Stimulated activated naive B cell treated with anti-CD40 and anti-IgM and Interleukin-4, amounts not matched to agents 10 μg/mL and 1 μg/mL and 100 μg/mL, for 72 hours (primary cell): ENCODE data around the gene CA7.
"Not testable (repeated sequence)": the region's sequence is repeated elsewhere in the genome, so short reads cannot be mapped to it uniquely, and the experiment has no call there.

Experiments
- ATAC-seq, 2 donors: fragments of 150-1000 bp; cut with Tn5 transposase; replicated peaks; 2 replicates each; pipeline ENCODE4 v1.10.0; 2021; ENCODE audit warnings: moderate library complexity in 1 of 2
- DNase-seq: peaks from one replicate; pipeline ENCODE4 v3.0.0; 2021
- H3K27ac Mint-ChIP-seq: one replicate; pipeline ENCODE4 v1.8.0; 2022; ENCODE audit warnings: mild to moderate bottlenecking, mixed read lengths
- H3K27me3 Mint-ChIP-seq, 2 donors: one replicate each; pipeline ENCODE4 v1.8.0; 2022; ENCODE audit warnings: mixed read lengths in 2 of 2
- H3K36me3 Mint-ChIP-seq, 2 donors: one replicate each; pipeline ENCODE4 v1.8.0; 2022; ENCODE audit warnings: mixed read lengths in 2 of 2, mild to moderate bottlenecking in 1 of 2
- H3K4me1 Mint-ChIP-seq, 2 donors: one replicate each; pipeline ENCODE4 v1.8.0; 2022; ENCODE audit warnings: mixed read lengths in 2 of 2, mild to moderate bottlenecking in 1 of 2
- H3K4me3 Mint-ChIP-seq, 2 donors: one replicate each; pipeline ENCODE4 v1.8.0; 2022; ENCODE audit warnings: mild to moderate bottlenecking in 2 of 2, mixed read lengths in 2 of 2, moderate library complexity in 1 of 2
- H3K9me3 Mint-ChIP-seq, 2 donors: one replicate each; pipeline ENCODE4 v1.8.0; 2022; ENCODE audit warnings: mixed read lengths in 2 of 2, mild to moderate bottlenecking in 1 of 2

CA7 gene

GRCh38 chr16:66851166-66851964, 7.2 kb downstream of the CA7 start:
- no peak overlapping the region for H3K27ac Mint-ChIP-seq
- ATAC-seq = no peak
- no peaks in the 10 kb centered on the region for H3K9me3 Mint-ChIP-seq
- no peak for DNase-seq
- no peak overlapping the region for H3K4me3 Mint-ChIP-seq
- H3K4me1 Mint-ChIP-seq = no peaks in the 10 kb centered on the region
- H3K36me3 Mint-ChIP-seq = no peaks in the 10 kb centered on the region
- H3K27me3 Mint-ChIP-seq = peaks cover 32 to 36% of the 10 kb centered on the region in 2 donors

GRCh38 chr16:66853261-66854139, 9.3 kb downstream of the CA7 start:
- peaks cover 20 to 21% of the 10 kb centered on the region in 2 donors for H3K27me3 Mint-ChIP-seq
- no peak for ATAC-seq
- no peak overlapping the region for H3K4me3 Mint-ChIP-seq
- no peaks in the 10 kb centered on the region for H3K9me3 Mint-ChIP-seq
- H3K27ac Mint-ChIP-seq = no peak overlapping the region
- no peak for DNase-seq
- peaks cover 0 to 2% of the 10 kb centered on the region in 2 donors for H3K4me1 Mint-ChIP-seq
- H3K36me3 Mint-ChIP-seq = no peaks in the 10 kb centered on the region

DNA sequence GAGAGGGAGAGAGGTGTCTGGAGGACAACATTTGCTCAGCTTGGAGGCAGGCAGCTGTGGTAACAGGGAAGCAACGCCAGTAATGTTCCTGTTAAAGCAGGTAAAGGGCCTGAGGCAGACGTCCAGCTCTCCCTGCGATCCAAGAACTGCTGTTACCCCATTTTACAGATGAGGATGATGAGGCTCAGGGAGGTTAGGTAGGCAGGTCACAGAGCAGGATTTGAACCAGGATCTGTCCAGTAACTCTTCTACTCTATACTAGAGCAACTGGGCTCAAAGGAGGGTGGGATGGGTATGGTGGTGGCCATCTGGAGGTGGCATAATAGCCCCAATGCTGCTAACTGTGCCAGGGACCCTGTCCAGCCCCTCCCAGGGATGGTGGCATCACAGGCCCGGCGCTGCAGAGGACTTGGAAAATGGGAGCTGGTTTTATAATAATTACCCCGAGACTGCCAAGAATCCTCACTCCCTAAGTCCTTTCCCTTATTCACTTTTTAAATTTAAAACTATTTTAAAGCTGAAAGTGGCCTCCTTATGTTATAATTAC, 12.0 kb downstream of the CA7 start:
- no peaks in the 10 kb centered on the region for H3K9me3 Mint-ChIP-seq

GRCh38 chr16:66856801-66857200, 12.6 kb downstream of the CA7 start:
- Mint-ChIP-seq H3K9me3 (no peaks in the 10 kb centered on the region), H3K36me3 (no peaks in the 10 kb centered on the region), H3K4me1 (peaks cover 0 to 2% of the 10 kb centered on the region in 2 donors), H3K27ac (no peak overlapping the region), H3K27me3 (peaks cover 9 to 15% of the 10 kb centered on the region in 2 donors), H3K4me3 (no peak overlapping the region)
- DNase-seq = no peak
- no peak for ATAC-seq

More for the DNA sequence above, 12.0 kb downstream of the CA7 start:
- DNase-seq (no peak), ATAC-seq (no peak)
- Mint-ChIP-seq H3K36me3 (no peaks in the 10 kb centered on the region), H3K27ac (no peak overlapping the region), H3K4me1 (peaks cover 0 to 2% of the 10 kb centered on the region in 2 donors), H3K4me3 (no peak overlapping the region), H3K27me3 (peaks cover 14 to 20% of the 10 kb centered on the region in 2 donors)

GRCh38 chr16:66857437-66857836, 13.2 kb downstream of the CA7 start:
- Mint-ChIP-seq H3K9me3 (no peaks in the 10 kb centered on the region), H3K36me3 (no peaks in the 10 kb centered on the region), H3K4me1 (peaks cover 0 to 2% of the 10 kb centered on the region in 2 donors), H3K4me3 (no peak overlapping the region), H3K27ac (no peak overlapping the region), H3K27me3 (peaks cover 2 to 9% of the 10 kb centered on the region in 2 donors)
- ATAC-seq = no peak
- DNase-seq = no peak

DNA sequence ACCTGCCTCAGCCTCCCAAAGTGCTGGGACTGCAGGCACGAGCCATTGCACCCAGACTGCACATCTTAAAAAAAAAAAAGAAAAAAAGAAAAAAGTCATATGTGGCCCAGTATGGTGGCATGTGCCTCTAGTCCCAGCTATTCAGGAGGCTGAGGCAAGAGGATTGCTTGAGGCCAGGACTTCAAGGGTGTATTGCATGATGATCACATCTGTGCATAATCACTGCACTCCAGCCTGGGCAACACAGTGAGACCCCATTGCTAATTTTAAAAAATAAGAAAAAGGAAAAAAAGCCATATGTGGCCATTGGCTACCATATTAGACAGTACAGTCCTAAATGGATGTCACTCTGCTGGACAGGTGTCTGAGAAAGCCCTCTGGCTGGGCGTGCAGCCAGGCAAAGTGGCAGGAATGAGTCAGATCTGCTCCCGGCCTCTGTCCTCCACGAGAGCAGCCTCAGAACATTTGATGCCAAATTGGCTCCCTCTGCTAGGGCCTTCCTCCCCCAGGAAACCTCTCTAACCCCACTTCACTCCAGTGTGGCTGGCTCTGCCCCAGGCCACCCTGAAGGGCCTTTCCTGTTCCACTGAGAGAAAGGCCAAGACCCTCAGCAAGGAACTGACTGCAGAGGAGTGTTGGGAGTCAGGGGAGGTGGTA, 14.7 kb downstream of the CA7 start:
- Mint-ChIP-seq H3K27ac (no peak overlapping the region), H3K27me3 (peaks cover 0 to 8% of the 10 kb centered on the region in 2 donors), H3K4me1 (peaks cover 0 to 2% of the 10 kb centered on the region in 2 donors), H3K4me3 (no peak overlapping the region), H3K9me3 (no peaks in the 10 kb centered on the region), H3K36me3 (no peaks in the 10 kb centered on the region)
- no peak for DNase-seq
- ATAC-seq = no peak

DNA sequence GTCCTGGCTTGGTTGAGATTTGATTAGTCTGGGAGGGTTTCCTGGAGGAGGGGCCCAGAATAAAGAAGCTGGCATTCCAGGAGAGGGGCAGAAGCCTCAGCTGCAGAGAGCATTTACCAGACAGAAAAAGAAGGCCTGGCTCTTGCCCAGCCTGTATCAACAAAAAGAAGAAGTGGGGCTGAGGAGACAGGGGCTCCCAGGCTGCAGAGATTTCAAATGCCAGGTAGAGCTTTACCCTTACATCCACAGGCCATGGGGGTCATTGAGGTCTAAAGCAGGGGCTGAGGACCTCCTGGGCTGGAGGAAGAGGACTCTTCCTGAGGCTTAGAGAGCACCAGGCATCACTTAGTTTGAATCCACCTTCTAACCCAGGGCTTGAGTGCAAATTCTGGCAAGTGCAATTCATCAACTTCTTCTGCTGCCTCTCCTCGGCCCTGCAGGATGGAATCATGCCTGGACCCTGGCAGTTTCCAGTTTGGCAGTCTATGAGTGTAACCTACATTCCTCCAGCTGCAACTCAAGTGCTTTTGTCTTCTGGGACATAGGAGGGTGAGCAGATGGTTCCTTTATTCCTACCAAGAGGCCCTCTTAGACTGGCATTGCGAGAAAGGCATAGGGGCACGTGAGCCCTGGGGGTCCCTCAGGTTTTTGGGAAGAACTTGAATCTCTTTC, 15.3 kb downstream of the CA7 start:
- ATAC-seq (no peak), DNase-seq (no peak)
- Mint-ChIP-seq H3K9me3 (no peaks in the 10 kb centered on the region), H3K4me1 (peaks cover 0 to 2% of the 10 kb centered on the region in 2 donors), H3K36me3 (no peaks in the 10 kb centered on the region), H3K4me3 (no peak overlapping the region), H3K27ac (no peak overlapping the region), H3K27me3 (peaks cover 0 to 4% of the 10 kb centered on the region in 2 donors)

- ATAC-seq (no peak), DNase-seq (no peak)
- peaks cover 0 to 1% of the 10 kb centered on the region in 2 donors for H3K4me1 Mint-ChIP-seq
- H3K9me3 Mint-ChIP-seq = no peaks in the 10 kb centered on the region
- H3K36me3 Mint-ChIP-seq = no peaks in the 10 kb centered on the region
- no peak overlapping the region for H3K27ac Mint-ChIP-seq
- H3K27me3 Mint-ChIP-seq = peaks cover 0 to 4% of the 10 kb centered on the region in 2 donors
- H3K4me3 Mint-ChIP-seq = no peak overlapping the region
Observed at GRCh38 chr16:66862023-66862520, 17.9 kb downstream of the CA7 start.

DNA sequence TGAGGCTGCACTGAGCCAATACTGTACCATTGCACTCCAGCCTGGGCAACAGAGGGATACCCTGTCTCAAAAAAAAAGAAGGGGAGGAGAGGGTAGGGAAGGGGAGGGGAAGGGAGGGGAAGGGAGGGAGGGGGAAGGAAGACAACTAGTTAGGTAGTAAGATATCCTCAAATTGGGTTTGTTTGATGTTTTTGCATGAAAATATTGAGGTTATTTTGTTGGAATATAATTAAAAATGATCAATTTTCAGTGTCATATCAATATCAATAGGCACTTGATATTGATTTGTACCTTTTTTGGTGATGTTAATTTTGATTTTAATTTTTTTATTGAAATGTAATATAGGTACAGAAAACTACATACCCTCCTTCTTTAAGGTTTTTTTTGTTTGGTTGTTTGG, 19.5 kb downstream of the CA7 start:
- Mint-ChIP-seq H3K9me3 (no peaks in the 10 kb centered on the region), H3K4me1 (peaks cover 2 to 6% of the 10 kb centered on the region in 2 donors), H3K36me3 (no peaks in the 10 kb centered on the region), H3K4me3 (no peak overlapping the region), H3K27ac (no peak overlapping the region), H3K27me3 (peaks cover 0 to 4% of the 10 kb centered on the region in 2 donors)
- DNase-seq = no peak
- no peak for ATAC-seq

- Mint-ChIP-seq H3K9me3 (peaks cover 0 to 4% of the 10 kb centered on the region in 2 donors), H3K27me3 (peaks cover 10 to 11% of the 10 kb centered on the region in 2 donors), H3K4me1 (peaks cover 13 to 27% of the 10 kb centered on the region in 2 donors), H3K27ac (no peak overlapping the region), H3K36me3 (no peaks in the 10 kb centered on the region), H3K4me3 (no peak overlapping the region)
- no peak for DNase-seq
- ATAC-seq = no peak
Observed at GRCh38 chr16:66869424-66869823, 25.2 kb downstream of the CA7 start.

DNA sequence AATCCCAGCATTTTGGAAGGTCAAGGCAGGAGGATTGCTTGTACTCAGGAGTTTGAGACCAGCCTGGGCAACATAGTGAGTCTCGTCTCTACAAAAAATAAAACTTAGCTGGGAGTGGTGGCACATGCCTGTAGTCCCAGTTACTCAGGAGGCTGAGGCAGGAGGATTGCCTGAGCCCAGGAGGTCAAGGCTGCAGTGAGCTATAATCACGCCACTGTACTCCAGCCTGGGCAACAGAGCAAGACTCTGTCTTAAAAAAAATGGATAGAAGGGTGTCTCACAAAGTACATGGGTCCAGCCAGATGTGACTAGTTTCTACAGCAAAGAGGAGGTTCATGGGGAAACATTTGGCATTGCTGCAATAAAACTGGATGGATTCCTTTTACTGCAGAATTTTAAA, 27.1 kb downstream of the CA7 start:
- H3K27ac Mint-ChIP-seq, H3K9me3 Mint-ChIP-seq, H3K36me3 Mint-ChIP-seq, ATAC-seq, H3K27me3 Mint-ChIP-seq, DNase-seq, H3K4me3 Mint-ChIP-seq: not testable (repeated sequence)
- peaks cover 14 to 30% of the 10 kb centered on the region in 2 donors for H3K4me1 Mint-ChIP-seq

DNA sequence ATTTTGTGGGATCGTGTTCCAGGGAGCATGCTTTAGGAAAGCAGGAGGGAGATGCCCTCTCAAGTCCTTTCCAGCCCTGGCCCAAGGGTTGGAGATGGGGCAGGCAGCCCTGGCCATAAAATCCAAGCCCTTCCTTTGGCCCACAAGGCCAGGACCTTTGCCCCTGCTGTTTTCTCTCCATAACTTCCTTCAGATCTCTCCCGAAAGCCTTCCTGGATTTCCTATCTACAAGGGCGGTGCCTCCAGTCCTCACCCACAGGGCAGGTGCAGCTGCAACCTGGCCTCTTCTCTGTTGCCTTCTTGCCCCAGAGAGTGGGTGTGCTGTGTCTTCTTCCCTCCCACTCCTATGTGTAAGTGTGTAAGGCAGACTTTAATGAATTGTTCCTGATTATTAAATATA, 27.6 kb downstream of the CA7 start:
- H3K36me3 Mint-ChIP-seq = peaks cover 0 to 5% of the 10 kb centered on the region in 2 donors
- H3K9me3 Mint-ChIP-seq = peaks cover 3 to 8% of the 10 kb centered on the region in 2 donors
- no peak for ATAC-seq
- no peak for DNase-seq
- peaks cover 14 to 30% of the 10 kb centered on the region in 2 donors for H3K4me1 Mint-ChIP-seq
- no peak overlapping the region for H3K27ac Mint-ChIP-seq
- H3K4me3 Mint-ChIP-seq = no peak overlapping the region
- H3K27me3 Mint-ChIP-seq = peaks cover 6 to 10% of the 10 kb centered on the region in 2 donors

DNA sequence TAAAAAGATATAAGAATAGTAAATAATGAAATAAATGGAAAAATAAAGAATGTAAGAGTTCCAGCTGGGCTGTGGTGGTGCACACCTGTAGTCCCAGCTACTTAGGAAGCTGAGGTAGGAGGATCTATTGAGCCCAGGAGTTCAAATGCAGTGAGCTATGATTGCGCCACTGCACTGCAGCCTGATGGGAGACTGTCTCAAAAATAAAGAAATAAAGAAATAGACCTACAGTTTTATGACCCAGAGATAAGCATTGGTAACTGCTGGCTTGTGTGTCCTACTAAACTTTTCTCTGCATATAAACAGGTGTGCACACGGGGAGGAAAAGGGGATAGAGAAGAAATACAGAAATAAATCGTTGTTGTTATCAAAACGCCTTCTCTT, 28.3 kb downstream of the CA7 start:
- peak overlapping the region; percentile 81 to 82 for H3K4me3 Mint-ChIP-seq
- DNase-seq (no peak), ATAC-seq (no peak)
- peak overlapping the region; percentile 0 for H3K27ac Mint-ChIP-seq
- H3K4me1 Mint-ChIP-seq = peaks cover 14 to 30% of the 10 kb centered on the region in 2 donors
- peaks cover 6 to 10% of the 10 kb centered on the region in 2 donors for H3K27me3 Mint-ChIP-seq
- peaks cover 0 to 5% of the 10 kb centered on the region in 2 donors for H3K36me3 Mint-ChIP-seq
- H3K9me3 Mint-ChIP-seq = peaks cover 3 to 8% of the 10 kb centered on the region in 2 donors
